Esophagus squamous epithelium (tissue), 4 donors: Measurements from ENCODE around the gene KMT2C.

Experiments
- POLR2A ChIP-seq, 4 donors: fragments of 450-650 bp; IDR thresholded peaks; one replicate each; pipeline ENCODE4 v1.6.1; 2017; ENCODE audit warnings: antibody characterized with exemption in 4 of 4, mild to moderate bottlenecking in 4 of 4, moderate library complexity in 3 of 4
- TF ChIP-seq, protein P1 (sequence below), 6 experiments: fragments of 450-650 bp in 4 of 6; fragments of 200-600 bp in 2 of 6; sonication (generic) in 2 of 6; IDR thresholded peaks; one replicate each; pipeline ENCODE4 v1.5.1; 2016 to 2019; ENCODE audit warnings: antibody characterized with exemption in 6 of 6, mild to moderate bottlenecking in 4 of 6, moderate library complexity in 4 of 6

DNA sequence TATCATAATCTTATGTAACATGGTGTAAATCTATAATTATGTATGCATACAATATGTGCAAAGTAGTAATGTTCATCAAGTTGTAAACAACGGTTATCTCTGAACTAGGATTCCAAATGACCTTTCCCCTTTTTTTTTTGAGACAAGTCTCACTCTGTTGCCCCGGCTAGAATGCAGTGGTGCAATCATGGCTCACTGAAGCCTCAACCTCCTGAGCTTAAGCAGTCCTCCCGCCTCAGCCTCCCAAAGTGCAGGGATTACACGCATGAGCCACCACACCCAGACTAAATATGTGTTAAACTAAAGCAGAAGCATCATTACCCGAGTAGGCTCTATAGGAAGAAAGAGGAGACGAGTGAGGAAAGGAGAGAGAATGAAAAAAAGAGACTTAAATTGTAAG lies 7.8 kb upstream of the KMT2C start:
- TF ChIP-seq POLR2A (IDR thresholded peaks at IDR 0.05): no peak
- TF ChIP-seq, protein P1, sequence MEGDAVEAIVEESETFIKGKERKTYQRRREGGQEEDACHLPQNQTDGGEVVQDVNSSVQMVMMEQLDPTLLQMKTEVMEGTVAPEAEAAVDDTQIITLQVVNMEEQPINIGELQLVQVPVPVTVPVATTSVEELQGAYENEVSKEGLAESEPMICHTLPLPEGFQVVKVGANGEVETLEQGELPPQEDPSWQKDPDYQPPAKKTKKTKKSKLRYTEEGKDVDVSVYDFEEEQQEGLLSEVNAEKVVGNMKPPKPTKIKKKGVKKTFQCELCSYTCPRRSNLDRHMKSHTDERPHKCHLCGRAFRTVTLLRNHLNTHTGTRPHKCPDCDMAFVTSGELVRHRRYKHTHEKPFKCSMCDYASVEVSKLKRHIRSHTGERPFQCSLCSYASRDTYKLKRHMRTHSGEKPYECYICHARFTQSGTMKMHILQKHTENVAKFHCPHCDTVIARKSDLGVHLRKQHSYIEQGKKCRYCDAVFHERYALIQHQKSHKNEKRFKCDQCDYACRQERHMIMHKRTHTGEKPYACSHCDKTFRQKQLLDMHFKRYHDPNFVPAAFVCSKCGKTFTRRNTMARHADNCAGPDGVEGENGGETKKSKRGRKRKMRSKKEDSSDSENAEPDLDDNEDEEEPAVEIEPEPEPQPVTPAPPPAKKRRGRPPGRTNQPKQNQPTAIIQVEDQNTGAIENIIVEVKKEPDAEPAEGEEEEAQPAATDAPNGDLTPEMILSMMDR (IDR thresholded peaks at IDR 0.05): no peak
